Ishikawa (cell line): Measurements from ENCODE around the gene SLC22A14.

ENCODE experiments used
- CEBPB ChIP-seq: IDR thresholded peaks from 2 replicates; pipeline ENCODE4 v1.6.1; 2012
- CREB1 ChIP-seq: IDR thresholded peaks from 2 replicates; pipeline ENCODE4 v1.6.1; 2012; ENCODE audit warnings: low read depth
- EGR1 ChIP-seq: IDR thresholded peaks from 2 replicates; pipeline ENCODE4 v1.6.1; 2012
- EP300 ChIP-seq: IDR thresholded peaks from 2 replicates; pipeline ENCODE4 v1.6.1; 2012; ENCODE audit warnings: borderline replicate concordance
- NFIC ChIP-seq: IDR thresholded peaks from 2 replicates; pipeline ENCODE4 v1.6.1; 2012
- RAD21 ChIP-seq: IDR thresholded peaks from 2 replicates; pipeline ENCODE4 v1.6.1; 2012; ENCODE audit warnings: low read depth
- REST ChIP-seq: IDR thresholded peaks from 2 replicates; pipeline ENCODE4 v1.6.1; 2012; ENCODE audit warnings: low read depth, mild to moderate bottlenecking
- TAF1 ChIP-seq: IDR thresholded peaks from 2 replicates; pipeline ENCODE4 v1.6.1; 2012; ENCODE audit warnings: low read depth, mild to moderate bottlenecking
- TCF12 ChIP-seq: IDR thresholded peaks from 2 replicates; pipeline ENCODE4 v1.6.1; 2012; ENCODE audit warnings: low read depth
- YY1 ChIP-seq: IDR thresholded peaks from 2 replicates; pipeline ENCODE4 v1.6.1; 2012; ENCODE audit warnings: low read depth
- TF ChIP-seq, protein P1 (sequence below): IDR thresholded peaks from 2 replicates; pipeline ENCODE4 v1.6.1; 2012
- TF ChIP-seq, protein P2 (sequence below): IDR thresholded peaks from 2 replicates; pipeline ENCODE4 v1.6.1; 2012

DNA sequence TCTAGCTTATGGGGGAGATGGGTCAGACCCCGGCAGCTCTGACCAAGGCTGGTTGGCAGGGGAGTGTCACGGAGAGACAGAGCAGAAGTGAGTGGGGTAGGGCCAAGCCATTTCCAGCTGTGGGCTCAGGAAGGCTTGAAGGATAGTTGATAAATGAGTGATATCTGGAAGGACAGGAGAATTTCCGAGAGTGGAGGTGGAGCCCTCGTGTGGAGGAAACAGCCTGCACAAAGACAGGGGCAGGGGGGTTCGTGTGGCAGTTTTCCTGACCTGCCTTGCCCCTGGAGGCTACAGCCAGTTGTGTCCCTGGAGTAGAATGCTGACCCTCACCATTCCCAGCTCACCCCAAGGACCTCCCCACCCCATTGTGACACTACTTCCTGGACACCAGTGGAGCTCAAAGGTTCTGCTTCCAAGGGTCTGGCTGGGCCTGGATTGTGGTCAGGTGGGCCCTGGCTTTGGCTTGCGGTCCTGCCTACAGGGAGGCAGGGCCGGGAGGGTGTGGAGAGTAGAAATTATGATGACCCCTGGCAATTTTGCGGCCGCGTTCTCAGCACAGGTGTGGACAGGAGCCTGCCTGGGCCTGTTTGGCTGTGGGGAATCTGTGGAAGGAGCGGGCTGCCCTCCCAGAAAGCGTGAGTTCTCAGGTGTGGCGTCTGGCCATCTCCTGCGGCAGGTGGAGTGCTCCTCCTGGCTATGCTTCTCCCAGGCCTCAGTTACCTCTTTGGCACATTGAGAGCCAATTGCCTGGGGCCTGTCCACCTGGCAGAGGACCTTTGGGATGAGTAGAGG, at the start of gene SLC22A14:
- TF ChIP-seq EP300 (no peak), EGR1 (no peak), REST (no peak), NFIC (no peak), CREB1 (no peak), TCF12 (no peak), TAF1 (no peak), RAD21 (peak; percentile 16; the same call in 1 of the 2 replicates), CEBPB (no peak), YY1 (no peak)
- TF ChIP-seq, protein P1, sequence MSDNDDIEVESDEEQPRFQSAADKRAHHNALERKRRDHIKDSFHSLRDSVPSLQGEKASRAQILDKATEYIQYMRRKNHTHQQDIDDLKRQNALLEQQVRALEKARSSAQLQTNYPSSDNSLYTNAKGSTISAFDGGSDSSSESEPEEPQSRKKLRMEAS: no peak
- TF ChIP-seq, protein P2, sequence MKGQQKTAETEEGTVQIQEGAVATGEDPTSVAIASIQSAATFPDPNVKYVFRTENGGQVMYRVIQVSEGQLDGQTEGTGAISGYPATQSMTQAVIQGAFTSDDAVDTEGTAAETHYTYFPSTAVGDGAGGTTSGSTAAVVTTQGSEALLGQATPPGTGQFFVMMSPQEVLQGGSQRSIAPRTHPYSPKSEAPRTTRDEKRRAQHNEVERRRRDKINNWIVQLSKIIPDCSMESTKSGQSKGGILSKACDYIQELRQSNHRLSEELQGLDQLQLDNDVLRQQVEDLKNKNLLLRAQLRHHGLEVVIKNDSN: no peak
